AG09309 (cell line): ENCODE results near the gene PEX10.
A peak's percentile ranks its signal among the peaks of the same experiment; 100 is the strongest.
"Not testable (repeated sequence)": the region's sequence is repeated elsewhere in the genome, so short reads cannot be mapped to it uniquely, and the experiment has no call there.

Source experiments
- DNase-seq: peaks from one replicate; pipeline ENCODE4 v3.0.0-alpha.2; 2010; ENCODE audit warnings: low read depth
- H3K4me3 ChIP-seq: 2 replicates; pipeline ENCODE4 v1.5.1; 2011; ENCODE audit warnings: mild to moderate bottlenecking, low read depth, low read length, moderate library complexity; ENCODE audit not compliant: control insufficient read depth
- TF ChIP-seq, protein P1 (sequence below): IDR thresholded peaks from 2 replicates; pipeline ENCODE4 v1.5.1; 2011; ENCODE audit warnings: mild to moderate bottlenecking, low read depth, low read length, inconsistent platforms; ENCODE audit not compliant: insufficient read depth, control insufficient read depth; ENCODE audit errors: missing control alignments

PEX10 gene

DNA sequence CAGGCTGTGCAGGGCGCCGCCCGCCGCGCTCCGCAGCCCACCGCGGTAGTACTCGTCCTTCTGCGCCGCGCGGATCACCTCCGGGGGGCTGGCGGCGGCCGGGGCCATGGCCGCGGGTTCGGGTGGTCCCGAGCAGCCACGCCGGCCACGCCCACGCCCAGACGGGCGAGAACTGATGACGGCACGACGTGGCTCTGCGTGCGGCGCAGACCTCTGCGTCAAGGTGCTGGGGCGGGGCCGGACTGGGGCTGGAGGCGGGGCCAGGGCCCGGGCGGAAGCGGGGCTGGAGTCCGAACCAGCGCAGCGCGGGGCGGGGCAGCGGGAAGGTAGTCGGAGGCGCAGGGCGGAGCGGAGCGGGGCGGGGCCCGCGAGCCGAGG lies at the start of gene PEX10:
TSS of gene PEX10 (minus strand) at position 170 of the 378 bp plus-strand sequence. CDS start at position 108, 62 bp downstream.
- DNase-seq: peak; percentile 64
- H3K4me3 ChIP-seq: peak within 1 kb of the TSS; percentile 71
- TF ChIP-seq, protein P1, sequence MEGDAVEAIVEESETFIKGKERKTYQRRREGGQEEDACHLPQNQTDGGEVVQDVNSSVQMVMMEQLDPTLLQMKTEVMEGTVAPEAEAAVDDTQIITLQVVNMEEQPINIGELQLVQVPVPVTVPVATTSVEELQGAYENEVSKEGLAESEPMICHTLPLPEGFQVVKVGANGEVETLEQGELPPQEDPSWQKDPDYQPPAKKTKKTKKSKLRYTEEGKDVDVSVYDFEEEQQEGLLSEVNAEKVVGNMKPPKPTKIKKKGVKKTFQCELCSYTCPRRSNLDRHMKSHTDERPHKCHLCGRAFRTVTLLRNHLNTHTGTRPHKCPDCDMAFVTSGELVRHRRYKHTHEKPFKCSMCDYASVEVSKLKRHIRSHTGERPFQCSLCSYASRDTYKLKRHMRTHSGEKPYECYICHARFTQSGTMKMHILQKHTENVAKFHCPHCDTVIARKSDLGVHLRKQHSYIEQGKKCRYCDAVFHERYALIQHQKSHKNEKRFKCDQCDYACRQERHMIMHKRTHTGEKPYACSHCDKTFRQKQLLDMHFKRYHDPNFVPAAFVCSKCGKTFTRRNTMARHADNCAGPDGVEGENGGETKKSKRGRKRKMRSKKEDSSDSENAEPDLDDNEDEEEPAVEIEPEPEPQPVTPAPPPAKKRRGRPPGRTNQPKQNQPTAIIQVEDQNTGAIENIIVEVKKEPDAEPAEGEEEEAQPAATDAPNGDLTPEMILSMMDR: no peak

DNA sequence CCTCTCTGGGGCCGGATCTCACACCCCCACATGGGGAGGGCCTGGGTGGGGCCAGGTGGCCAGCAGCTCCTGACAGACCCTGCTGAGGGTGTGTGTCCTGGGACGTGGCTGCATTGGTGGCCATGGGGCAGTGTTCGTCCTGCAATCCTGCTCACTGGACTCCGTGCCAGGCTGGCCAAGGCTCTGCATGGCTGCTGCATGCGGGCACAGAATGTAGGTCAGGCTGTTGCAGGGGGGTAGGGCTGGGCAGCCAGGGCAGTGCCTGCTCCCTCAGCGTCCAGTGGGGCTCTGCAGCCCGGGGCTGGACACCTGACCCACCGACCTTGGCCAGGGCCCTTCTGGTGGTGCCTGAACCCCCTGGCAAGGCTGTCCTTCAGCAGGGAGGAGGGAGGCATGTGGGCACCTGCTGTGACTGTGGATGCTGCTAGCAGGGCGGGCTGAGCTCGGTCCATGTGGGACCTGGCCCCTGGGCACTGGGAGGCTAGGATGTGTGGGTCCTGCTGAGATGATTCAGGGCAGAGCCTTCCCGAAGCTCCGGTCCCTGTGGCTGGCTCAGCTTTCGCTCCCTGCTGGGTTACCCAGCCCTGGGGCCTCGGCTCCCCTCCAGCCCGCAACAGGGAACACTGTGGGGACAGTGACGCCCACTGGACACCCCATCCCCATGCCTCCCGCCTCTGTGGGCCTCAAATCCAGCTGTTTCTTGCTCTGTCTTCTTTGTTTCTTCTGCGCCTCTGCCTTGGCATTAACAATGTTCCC lies 48.8 kb upstream of the PEX10 start:
- TF ChIP-seq, protein P1: no peak
- H3K4me3 ChIP-seq: no peak overlapping the region
- no peak for DNase-seq

DNA sequence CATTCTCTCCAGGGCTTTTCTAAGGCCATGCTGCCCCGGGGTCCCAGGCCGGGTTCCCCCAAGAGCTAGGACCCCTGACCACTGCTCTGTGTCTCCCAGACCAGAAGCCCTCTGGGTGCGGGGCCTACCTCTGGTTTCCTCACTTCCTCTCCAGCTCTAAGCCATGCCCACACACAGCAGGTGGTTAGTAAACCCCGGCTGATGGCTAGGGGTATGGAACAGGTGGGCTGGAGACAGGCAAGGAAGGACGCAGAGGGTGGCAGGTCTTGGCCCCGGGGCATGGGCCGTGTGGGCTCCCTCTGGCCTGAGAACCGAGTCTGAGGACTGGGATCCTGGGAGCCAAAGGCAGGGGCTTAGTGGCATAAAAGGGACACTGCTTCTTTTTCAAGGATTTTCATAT lies 47.8 kb upstream of the PEX10 start:
- DNase-seq: no peak
- TF ChIP-seq, protein P1: no peak
- no peak overlapping the region for H3K4me3 ChIP-seq

DNA sequence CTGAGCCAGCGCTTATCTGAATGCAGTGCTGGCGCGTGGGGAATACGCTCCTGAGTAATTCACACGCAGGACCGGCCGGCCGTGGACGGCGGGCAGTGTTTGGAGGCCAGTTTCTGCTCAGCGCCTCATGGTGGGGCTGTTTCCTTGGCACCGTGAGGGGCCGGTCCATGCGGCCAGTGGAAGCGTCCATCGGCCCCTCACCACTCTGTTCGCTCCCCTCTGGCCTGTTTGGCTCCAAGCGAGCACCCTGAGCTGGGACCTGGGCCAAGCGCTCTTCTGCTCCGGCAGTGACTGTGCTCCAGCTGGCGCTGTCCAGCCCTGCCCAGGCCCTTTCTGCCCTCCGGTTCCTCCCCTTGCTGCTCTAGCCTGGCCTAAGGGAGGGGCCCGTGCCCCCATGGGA lies 47.4 kb upstream of the PEX10 start:
- TF ChIP-seq, protein P1: peak; percentile 40
- peak; percentile 2 for DNase-seq
- no peak overlapping the region for H3K4me3 ChIP-seq

DNA sequence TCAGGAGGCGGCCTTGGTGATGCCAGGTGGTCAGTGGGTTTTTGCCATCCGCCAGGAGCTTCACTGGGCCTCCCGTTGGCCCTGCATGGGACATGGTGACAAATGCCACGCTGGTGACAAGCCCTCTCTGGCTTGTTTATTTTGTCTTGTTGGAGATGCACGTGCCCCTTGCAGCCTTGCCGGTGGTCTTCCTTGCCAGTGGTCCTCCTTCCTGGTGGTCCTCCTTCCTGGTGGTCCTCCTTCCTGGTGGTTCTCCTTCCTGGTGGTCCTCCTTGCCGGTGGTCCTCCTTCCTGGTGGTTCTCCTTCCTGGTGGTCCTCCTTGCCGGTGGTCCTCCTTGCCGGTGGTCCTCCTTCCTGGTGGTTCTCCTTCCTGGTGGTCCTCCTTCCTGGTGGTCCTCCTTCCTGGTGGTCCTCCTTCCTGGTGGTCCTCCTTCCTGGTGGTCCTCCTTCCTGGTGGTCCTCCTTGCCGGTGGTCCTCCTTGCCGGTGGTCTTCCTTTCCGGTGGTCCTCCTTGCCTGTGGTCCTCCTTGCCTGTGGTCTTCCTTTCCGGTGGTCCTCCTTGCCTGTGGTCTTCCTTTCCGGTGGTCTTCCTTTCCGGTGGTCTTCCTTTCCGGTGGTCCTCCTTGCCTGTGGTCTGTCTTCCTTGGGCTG lies 46.9 kb upstream of the PEX10 start:
- H3K4me3 ChIP-seq, DNase-seq: not testable (repeated sequence)

DNA sequence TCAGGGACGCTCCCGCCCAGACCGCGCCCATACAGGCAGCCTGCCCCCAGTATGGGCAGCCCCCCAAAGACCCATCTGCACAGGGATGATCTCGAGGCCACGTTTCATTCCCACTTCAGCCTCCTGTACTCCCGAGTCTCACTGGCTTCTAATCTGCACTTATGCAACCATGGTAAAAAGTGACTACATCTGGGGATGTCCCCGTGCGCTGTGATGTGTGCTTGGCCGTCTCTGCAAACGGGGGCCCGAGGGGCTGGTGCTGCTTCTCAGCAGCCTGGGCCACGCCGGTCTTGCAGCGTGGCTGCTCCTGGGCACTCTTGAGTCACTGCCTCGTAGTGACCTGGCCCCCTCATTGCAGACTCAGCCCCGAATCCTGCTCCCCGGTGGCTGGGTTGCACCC lies 46.3 kb upstream of the PEX10 start:
- no peak for DNase-seq
- TF ChIP-seq, protein P1: no peak

DNA sequence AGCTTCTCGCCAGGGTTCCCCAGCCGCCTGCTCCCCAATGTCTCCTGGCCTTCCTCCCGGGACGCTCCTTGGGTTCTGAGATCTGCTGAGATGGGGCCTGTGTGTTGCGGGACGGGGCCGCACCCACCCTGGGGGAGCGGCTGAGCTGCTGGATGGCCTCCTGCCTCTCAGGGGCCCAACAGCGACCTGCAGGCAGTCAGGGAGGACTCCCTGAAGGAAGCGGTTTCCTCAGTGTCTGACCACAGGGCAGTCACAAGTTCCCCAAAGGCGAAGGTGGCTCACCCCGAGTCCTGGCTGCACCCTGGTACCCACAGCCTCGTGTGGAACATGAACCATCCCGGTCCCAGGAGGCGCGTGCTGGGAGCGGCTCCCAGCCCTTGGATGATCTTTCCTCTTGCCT lies 45.1 kb upstream of the PEX10 start:
- DNase-seq: no peak
- TF ChIP-seq, protein P1: no peak
- H3K4me3 ChIP-seq: no peak overlapping the region

More for the DNA sequence above, 46.3 kb upstream of the PEX10 start:
- H3K4me3 ChIP-seq: no peak overlapping the region
